Activated CD4-positive, alpha-beta T cell treated with anti-CD3 and anti-CD28 coated beads, Interleukin-2, amount 10 ng/mL, durations not matched to agents 24 days and 14 days (primary cell): Measurements from ENCODE around the gene MAP2K5. TPM values are rescaled to one million over a fixed set of nuclear protein-coding genes. Genes with fewer than 3 reads are reported as not detected.
A peak's percentile ranks its signal among the peaks of the same experiment; 100 is the strongest.

Source experiments
- DNase-seq: peaks from one replicate; pipeline ENCODE4 v3.0.0; 2022
- H3K27ac Mint-ChIP-seq: one replicate; pipeline ENCODE4 v1.8.0; 2022; ENCODE audit warnings: mild to moderate bottlenecking, mixed read lengths
- H3K27me3 Mint-ChIP-seq: one replicate; pipeline ENCODE4 v1.8.0; 2022; ENCODE audit warnings: mixed read lengths
- H3K36me3 Mint-ChIP-seq: one replicate; pipeline ENCODE4 v1.8.0; 2022; ENCODE audit warnings: low read depth, mild to moderate bottlenecking, mixed read lengths
- H3K4me1 Mint-ChIP-seq: one replicate; pipeline ENCODE4 v1.8.0; 2021; ENCODE audit warnings: mixed read lengths
- H3K4me3 Mint-ChIP-seq: one replicate; pipeline ENCODE4 v1.8.0; 2022; ENCODE audit warnings: mild to moderate bottlenecking, moderate library complexity, mixed read lengths
- H3K9me3 Mint-ChIP-seq: one replicate; pipeline ENCODE4 v1.8.0; 2021; ENCODE audit warnings: mixed read lengths
- intact Hi-C: fragments of 100-400 bp; cut with micrococcal nuclease; formaldehyde crosslinking; loops from one replicate; pipeline ENCODE4 v1.15.1; 2023
- total RNA-seq: library from RNA; stranded (reverse); gene quantifications from 2 replicates; pipeline ENCODE4 v1.2.3, GENCODE V29; 2022

The MAP2K5 gene
- total RNA-seq, 1 donor from 2014 or later, result 21.0 TPM

GRCh38 chr15:67512140-67512539, 30.4 kb upstream of the MAP2K5 start:
- Mint-ChIP-seq H3K4me3 (no peak overlapping the region), H3K4me1 (peaks cover 5% of the 10 kb centered on the region), H3K27ac (no peak overlapping the region), H3K9me3 (no peaks in the 10 kb centered on the region), H3K27me3 (no peaks in the 10 kb centered on the region), H3K36me3 (peaks cover 7% of the 10 kb centered on the region)
- no peak for DNase-seq
- intact Hi-C loops, result no loop called here

DNA sequence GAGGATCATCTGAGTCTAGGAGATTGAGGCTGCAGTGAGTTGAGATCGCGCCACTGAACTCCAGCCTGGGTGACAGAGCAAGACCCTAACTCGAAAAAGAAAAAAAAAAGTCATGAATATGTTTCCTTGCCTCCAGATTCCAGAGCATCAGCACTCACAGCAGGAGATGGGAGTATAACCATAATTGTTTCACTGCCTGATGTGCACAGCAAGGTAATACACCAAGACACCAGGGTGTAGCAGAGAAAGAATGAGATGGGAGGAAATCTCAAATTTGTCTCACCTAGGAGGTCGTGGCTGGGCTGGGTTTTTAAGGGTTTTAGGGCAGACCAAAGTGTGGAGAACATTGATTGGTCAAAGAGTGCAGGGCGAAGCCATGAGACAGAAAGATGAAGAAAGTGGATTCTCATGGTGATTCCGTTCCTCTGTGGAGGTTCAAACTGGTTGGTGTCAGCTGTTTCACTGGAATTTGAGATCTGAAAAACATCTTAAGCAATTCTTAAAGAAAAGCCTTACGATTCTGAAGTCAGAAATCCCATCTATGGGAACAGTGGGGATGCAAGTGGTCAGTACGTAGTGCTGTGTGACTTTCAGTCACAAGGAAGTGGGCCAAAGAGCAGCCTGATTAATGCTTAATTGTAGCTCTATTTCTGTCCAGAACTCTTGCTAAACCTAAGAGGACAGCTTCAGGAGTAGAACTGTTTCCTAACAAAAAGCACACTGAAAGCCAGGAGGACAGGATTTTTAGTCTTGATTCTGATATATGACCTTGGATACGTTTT, 29.4 kb upstream of the MAP2K5 start:
- H3K27me3 Mint-ChIP-seq, result no peaks in the 10 kb centered on the region
- peaks cover 7% of the 10 kb centered on the region for H3K36me3 Mint-ChIP-seq
- no peak for DNase-seq
- H3K9me3 Mint-ChIP-seq, result no peaks in the 10 kb centered on the region
- peaks cover 5% of the 10 kb centered on the region for H3K4me1 Mint-ChIP-seq
- H3K27ac Mint-ChIP-seq, result no peak overlapping the region
- intact Hi-C loops, result no loop called here
- H3K4me3 Mint-ChIP-seq, result no peak overlapping the region

DNA sequence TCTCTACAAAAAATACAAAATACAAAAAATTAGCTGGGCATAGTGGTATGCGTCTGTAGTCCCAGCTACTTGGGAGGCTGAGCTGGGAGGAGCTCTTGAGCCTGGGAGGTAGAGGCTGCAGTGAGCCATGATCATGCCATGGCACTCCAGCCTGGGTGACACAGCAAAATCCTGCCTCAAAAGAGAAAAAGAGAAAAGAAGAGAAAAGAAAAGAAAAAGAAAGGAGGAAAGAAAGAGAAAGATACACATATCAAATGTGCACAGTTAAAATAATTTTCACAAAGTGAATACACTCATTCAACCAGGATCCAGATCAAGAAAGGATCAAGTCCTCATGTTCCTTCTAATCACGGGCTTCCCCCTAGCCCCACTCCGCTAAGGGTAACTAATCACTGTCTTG, 27.4 kb upstream of the MAP2K5 start:
- no peaks in the 10 kb centered on the region for H3K9me3 Mint-ChIP-seq
- H3K4me1 Mint-ChIP-seq, result peaks cover 5% of the 10 kb centered on the region
- intact Hi-C loops, result no loop called here
- peaks cover 7% of the 10 kb centered on the region for H3K36me3 Mint-ChIP-seq
- H3K4me3 Mint-ChIP-seq, result no peak overlapping the region
- H3K27me3 Mint-ChIP-seq, result no peaks in the 10 kb centered on the region
- no peak for DNase-seq
- H3K27ac Mint-ChIP-seq, result no peak overlapping the region

DNA sequence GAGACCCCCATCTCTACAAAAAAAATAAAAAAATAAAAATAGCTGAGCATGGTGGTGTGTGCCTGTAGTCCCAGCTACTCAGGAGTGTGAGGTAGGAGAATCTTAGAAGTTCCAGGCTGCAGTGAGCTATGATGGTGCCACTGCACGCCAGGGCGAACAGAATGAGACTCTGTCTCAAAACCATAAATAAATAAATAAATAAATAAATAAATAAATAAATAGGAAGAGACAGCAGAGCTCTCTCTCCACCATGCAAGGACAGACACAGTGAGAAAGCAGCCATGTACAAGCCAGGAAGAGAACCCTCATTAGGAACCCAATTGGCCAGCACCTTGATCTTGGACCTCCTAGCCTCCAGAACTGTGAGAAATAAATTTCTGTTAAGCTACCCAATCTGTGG, 26.9 kb upstream of the MAP2K5 start:
- no peak for DNase-seq
- Mint-ChIP-seq H3K4me3 (no peak overlapping the region), H3K27me3 (no peaks in the 10 kb centered on the region), H3K4me1 (peaks cover 7% of the 10 kb centered on the region), H3K27ac (no peak overlapping the region), H3K36me3 (peaks cover 7% of the 10 kb centered on the region), H3K9me3 (no peaks in the 10 kb centered on the region)
- intact Hi-C loops, result no loop called here

DNA sequence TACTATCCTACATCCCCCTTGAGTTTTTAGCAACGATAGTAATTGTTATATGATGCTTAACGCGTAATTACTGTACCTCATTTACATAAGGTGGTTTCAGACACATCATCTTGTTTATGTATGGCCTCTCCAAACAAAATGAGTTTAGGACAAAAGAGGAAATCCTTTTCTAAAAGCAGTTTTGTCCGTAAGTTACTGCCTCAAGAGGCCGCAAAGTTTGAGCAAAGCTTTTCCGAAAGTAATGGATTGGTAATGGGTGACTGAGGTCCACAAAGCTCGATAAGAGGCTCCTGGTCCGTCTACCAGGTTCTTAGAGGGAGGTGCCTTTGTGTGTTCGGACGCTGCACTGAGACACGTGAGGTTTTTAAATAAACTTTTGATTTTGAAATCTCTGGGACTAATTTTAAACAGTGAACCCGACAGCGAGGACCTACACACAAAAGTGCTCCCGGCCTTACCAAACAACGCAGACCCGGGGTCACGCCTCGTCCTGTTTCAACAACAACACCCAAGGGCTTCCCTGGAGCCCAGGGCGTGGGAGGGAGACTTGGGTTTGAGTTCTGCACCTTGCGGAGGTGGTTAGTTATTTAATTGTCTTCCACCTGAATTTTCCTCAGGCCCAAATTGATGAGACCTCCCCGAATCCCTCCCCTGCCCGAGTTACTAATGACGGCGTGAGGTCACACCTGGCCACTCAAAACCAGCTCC, 22.0 kb upstream of the MAP2K5 start:
- Mint-ChIP-seq H3K9me3 (no peaks in the 10 kb centered on the region), H3K4me1 (peaks cover 25% of the 10 kb centered on the region), H3K27ac (peak overlapping the region; percentile 91), H3K36me3 (peaks cover 7% of the 10 kb centered on the region), H3K27me3 (no peaks in the 10 kb centered on the region), H3K4me3 (peak overlapping the region; percentile 98)
- DNase-seq, result no peak
- intact Hi-C loops, result loop anchor here (1.0 to 10.0 kb wide), 3 partner anchors 22 to 534 kb away; partner anchors contain the start of genes MAP2K5, PIAS1 and RNU6-1

DNA sequence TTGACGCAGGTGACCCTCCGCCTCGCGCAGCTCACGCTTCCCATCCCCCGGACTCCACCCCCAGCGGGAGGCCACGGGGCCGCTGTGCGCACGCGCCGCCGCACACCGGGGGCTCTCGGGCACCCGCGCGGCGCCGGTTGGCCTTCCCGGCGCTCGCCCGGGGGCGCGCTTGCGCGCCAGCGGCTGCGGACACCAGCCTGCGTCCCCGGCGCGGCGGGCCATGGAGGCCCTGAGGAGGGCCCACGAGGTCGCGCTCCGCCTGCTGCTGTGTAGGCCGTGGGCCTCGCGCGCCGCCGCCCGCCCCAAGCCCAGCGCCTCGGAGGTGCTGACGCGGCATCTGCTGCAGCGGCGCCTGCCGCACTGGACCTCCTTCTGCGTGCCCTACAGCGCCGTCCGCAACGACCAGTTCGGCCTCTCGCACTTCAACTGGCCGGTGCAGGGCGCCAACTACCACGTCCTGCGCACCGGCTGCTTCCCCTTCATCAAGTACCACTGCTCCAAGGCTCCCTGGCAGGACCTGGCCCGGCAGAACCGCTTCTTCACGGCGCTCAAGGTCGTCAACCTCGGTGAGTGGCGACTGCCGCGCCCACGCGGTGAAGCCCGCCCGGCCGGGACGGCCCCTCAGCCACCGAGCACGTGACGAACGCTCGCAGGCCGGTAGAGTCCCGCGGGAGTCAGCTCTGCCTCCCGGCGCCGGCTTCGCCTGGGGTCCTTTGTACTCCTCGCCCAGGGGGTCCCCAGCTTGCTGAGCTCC, 21.3 kb upstream of the MAP2K5 start, which contains the start of gene C15orf61:
Gene C15orf61, plus strand, starts transcription at position 103 of the 754 bp plus-strand sequence. Its CDS starts 118 bp downstream, at position 221.
- H3K4me3 Mint-ChIP-seq, result peak within 1 kb of the TSS; percentile 98
- H3K9me3 Mint-ChIP-seq, result no peaks in the 10 kb centered on the region
- intact Hi-C loops, result loop anchor here (1.0 to 10.0 kb wide), 3 partner anchors 21 to 534 kb away; partner anchors contain the start of genes MAP2K5, PIAS1 and RNU6-1
- H3K4me1 Mint-ChIP-seq, result peaks cover 25% of the 10 kb centered on the region
- no peaks in the 10 kb centered on the region for H3K27me3 Mint-ChIP-seq
- DNase-seq, result peak; percentile 96
- peak within 1 kb of the TSS; percentile 99 for H3K27ac Mint-ChIP-seq
- H3K36me3 Mint-ChIP-seq, result peaks cover 9% of the 10 kb centered on the region

DNA sequence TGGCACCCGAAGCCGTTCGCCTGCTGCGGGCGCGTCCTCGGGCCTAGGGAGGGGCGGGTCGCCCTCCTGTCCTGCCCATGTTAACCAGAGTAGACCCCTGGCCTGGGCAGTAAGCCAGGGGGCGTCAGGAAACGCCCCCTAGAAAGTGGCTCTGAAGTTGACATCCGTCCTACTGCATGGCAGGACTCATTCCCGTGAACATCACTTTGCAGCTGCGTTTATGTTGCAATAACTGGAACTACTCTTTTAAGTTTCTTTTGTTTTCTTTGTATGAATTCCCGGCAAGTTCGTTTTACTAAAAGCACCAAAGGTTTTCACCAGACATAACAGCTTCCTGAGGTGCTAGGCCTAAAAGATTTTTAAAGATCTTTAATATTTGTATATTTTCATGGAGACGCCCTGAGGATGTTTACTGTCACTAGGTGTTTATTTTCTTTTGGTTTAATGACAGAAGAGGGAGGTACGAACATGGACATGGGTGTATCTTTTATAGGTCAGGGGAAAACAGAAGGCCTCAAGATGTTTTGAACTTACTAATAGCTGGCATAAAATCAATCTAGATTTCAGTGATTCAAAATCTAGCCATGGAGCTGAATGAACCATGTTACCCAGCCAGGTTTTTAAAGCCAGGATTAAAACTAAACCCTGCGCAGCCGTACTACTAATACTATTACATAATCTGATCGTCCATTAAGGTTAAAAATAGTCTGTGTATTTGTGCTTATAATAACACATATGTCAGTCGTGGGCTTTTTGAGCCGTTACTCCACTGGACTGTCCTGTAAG, 20.5 kb upstream of the MAP2K5 start:
- intact Hi-C loops, result loop anchor here (1.0 to 10.0 kb wide), 3 partner anchors 20 to 533 kb away; partner anchors contain the start of genes MAP2K5, PIAS1 and RNU6-1
- Mint-ChIP-seq H3K4me1 (peaks cover 25% of the 10 kb centered on the region), H3K36me3 (peaks cover 12% of the 10 kb centered on the region), H3K27me3 (no peaks in the 10 kb centered on the region), H3K27ac (peak overlapping the region; percentile 99), H3K4me3 (peak overlapping the region; percentile 98), H3K9me3 (no peaks in the 10 kb centered on the region)
- DNase-seq, result no peak

GRCh38 chr15:67523330-67523729, 19.2 kb upstream of the MAP2K5 start:
- Mint-ChIP-seq H3K4me3 (peak overlapping the region; percentile 51), H3K9me3 (no peaks in the 10 kb centered on the region), H3K36me3 (peaks cover 12% of the 10 kb centered on the region), H3K27ac (no peak overlapping the region), H3K4me1 (peaks cover 25% of the 10 kb centered on the region), H3K27me3 (no peaks in the 10 kb centered on the region)
- intact Hi-C loops, result loop anchor here (10.0 kb wide), 1 partner anchor 531 kb away; the partner anchor contains the start of gene PIAS1
- no peak for DNase-seq

DNA sequence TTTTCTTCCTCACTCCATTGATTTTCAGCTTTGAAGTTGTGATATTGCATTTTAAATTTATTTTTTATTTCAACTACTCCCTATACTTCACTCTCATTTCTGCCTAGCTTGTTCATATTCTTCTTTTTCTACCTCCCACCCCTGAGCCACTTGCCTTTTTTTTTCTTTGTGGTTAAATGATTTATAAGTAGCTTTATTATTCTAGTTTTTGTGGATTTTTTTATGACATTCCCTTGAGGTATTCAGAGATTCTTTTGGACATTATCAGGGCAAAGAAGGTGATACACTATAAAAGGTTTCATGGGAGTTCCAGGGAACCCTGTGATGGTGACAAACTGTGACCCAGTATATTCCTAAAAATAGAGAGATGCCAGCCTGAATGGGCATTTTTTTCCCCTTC, 18.3 kb upstream of the MAP2K5 start:
- Mint-ChIP-seq H3K4me3 (no peak overlapping the region), H3K36me3 (peaks cover 12% of the 10 kb centered on the region), H3K27ac (no peak overlapping the region), H3K9me3 (no peaks in the 10 kb centered on the region), H3K27me3 (no peaks in the 10 kb centered on the region), H3K4me1 (peaks cover 25% of the 10 kb centered on the region)
- no peak for DNase-seq
- intact Hi-C loops, result loop anchor here (10.0 kb wide), 1 partner anchor 531 kb away; the partner anchor contains the start of gene PIAS1

DNA sequence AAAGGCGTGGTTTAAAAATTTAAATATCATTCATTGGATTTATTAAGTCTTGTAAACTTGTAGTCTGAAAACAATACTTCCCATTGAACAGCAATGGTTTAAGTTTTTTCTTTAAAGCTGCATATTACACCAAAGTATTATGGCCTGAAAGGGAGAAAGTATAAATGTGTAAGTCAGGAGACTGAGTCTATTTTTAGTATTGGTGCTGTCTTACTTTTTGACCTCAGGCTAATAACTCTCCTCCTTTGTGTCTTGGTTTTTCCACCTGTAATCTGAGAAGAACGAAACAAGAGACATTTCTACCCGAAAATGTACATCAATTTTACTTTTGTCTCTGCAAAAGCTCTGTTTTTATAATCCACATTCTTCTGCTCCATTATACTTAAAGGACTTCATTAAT, 14.0 kb upstream of the MAP2K5 start:
- peaks cover 7% of the 10 kb centered on the region for H3K36me3 Mint-ChIP-seq
- no peak overlapping the region for H3K4me3 Mint-ChIP-seq
- H3K9me3 Mint-ChIP-seq, result no peaks in the 10 kb centered on the region
- H3K4me1 Mint-ChIP-seq, result peaks cover 2% of the 10 kb centered on the region
- intact Hi-C loops, result loop anchor here (10.0 kb wide), 1 partner anchor 526 kb away; the partner anchor contains the start of gene PIAS1
- no peaks in the 10 kb centered on the region for H3K27me3 Mint-ChIP-seq
- no peak for DNase-seq
- H3K27ac Mint-ChIP-seq, result no peak overlapping the region

GRCh38 chr15:67531379-67531914, 11.1 kb upstream of the MAP2K5 start:
- H3K4me1 Mint-ChIP-seq, result no peaks in the 10 kb centered on the region
- intact Hi-C loops, result no loop called here
- peaks cover 1% of the 10 kb centered on the region for H3K27me3 Mint-ChIP-seq
- no peak overlapping the region for H3K4me3 Mint-ChIP-seq
- DNase-seq, result no peak
- peaks cover 2% of the 10 kb centered on the region for H3K36me3 Mint-ChIP-seq
- no peaks in the 10 kb centered on the region for H3K9me3 Mint-ChIP-seq
- no peak overlapping the region for H3K27ac Mint-ChIP-seq

GRCh38 chr15:67533873-67534272, 8.6 kb upstream of the MAP2K5 start:
- Mint-ChIP-seq H3K4me3 (no peak overlapping the region), H3K9me3 (no peaks in the 10 kb centered on the region)
- no peak for DNase-seq

GRCh38 chr15:67534360-67534759, 8.1 kb upstream of the MAP2K5 start:
- DNase-seq, result no peak
- H3K4me3 Mint-ChIP-seq, result no peak overlapping the region
- no peaks in the 10 kb centered on the region for H3K9me3 Mint-ChIP-seq
- H3K27me3 Mint-ChIP-seq, result peaks cover 1% of the 10 kb centered on the region
- H3K4me1 Mint-ChIP-seq, result peaks cover 8% of the 10 kb centered on the region
- H3K36me3 Mint-ChIP-seq, result peaks cover 2% of the 10 kb centered on the region
- intact Hi-C loops, result no loop called here
- no peak overlapping the region for H3K27ac Mint-ChIP-seq

More at GRCh38 chr15:67533873-67534272, 8.6 kb upstream of the MAP2K5 start:
- intact Hi-C loops, result no loop called here
- Mint-ChIP-seq H3K27ac (no peak overlapping the region), H3K27me3 (peaks cover 1% of the 10 kb centered on the region), H3K36me3 (peaks cover 2% of the 10 kb centered on the region), H3K4me1 (peaks cover 3% of the 10 kb centered on the region)
